ENCODE data around the gene NUP210L.

DNA sequence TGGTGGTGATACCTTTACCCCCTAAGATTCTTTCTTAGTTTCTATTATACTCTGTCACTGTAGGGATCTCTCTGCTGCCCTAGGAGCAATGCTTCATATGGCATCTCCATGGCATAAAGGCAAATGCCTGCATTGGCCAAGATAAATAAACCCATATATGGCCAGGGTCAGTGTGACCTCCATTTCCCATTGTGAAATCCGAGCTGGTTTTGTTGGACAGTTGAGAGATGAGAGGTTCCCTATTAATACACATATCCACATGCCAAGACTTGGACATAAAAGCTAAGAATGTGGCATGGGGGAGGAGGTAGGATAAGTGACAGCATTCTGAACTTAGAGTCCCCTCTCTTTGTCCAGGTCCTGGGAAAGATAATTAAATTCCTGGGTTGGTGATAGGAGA is 35.7 kb upstream of the NUP210L start:
- TF ChIP-seq EZH2 (IDR thresholded peaks at IDR 0.05; ENCODE audit: insufficient read depth, poor library complexity, severe bottlenecking), result no peak
- no peak for TF ChIP-seq EZH2phosphoT487 (IDR thresholded peaks at IDR 0.05; ENCODE audit: insufficient read depth, low read depth)

Data from GM23248 (cell line).